HG03139 (cell line): ENCODE measurements around the gene UBE2D1.

Experiments
- ATAC-seq: cut with Tn5 transposase; IDR thresholded peaks from one replicate; pipeline ENCODE4 v1.9.1; 2021; ENCODE audit not compliant: unreplicated experiment

Gene UBE2D1

GRCh38 chr10:58336242-58336641 is 1.4 kb downstream of the UBE2D1 start:
- no peak for ATAC-seq

- no peak for ATAC-seq
These were observed 6.6 kb downstream of the UBE2D1 start for GRCh38 chr10:58341422-58341821.

DNA sequence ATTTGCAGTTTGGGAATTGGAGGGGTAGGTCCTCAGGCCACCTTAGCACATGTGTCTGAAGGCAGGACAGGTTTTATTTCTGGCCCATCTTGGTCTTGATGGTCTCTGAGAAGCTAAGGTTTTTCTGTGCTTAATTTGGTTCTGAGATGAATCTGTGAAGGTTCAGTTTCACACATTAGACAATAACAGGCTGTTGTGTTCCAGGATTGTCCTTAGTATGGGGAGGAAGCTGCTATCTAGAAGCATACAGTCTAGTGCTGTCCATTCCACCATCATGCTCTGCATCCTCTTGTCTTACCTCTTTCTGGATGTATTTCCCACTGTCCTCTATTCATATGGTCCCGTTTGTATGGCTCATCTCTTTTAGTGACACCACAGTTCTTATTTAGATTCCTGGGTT is 7.1 kb downstream of the UBE2D1 start:
- no peak for ATAC-seq

GRCh38 chr10:58347967-58348366 is 13.2 kb downstream of the UBE2D1 start:
- ATAC-seq, result no peak

DNA sequence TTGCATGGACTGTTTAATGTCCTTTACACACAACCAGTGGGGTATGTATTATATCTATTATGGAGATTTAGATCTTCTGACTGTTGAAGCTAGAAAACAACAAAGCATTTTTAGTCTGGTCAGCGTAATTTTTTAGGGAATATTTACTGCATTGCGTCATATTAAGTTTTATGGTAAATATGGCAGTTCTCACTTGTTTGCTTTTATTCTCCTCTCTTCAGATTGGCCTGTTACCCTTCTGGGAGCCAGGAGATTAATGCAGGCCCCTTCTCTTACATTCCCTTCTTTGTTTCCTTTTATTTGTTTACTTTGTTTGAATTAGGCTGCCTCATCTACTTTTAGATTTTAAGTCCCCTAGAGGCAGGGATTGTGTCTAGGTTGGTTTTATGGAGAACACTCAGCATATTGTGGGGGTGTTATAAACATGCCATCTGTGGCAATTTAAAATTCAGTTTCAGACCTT is 13.8 kb downstream of the UBE2D1 start:
- no peak for ATAC-seq

DNA sequence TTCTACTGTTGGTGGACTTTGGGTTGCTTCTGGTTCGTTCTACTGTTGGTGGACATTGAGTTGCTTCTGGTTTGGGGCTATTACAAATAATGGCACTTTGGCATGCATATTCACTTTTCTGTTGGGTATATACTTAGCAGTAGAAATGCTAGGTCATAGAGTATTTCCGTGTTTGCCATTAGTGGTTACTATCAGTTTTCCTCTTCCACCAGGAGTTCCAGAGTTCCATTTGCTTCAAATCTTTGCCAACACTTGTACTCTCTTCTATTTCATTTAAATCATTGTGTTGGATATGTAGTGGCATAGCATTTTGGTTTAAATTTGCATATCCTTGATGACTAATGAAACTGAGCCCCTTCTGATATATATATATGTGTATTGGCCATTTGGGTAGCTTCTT is 15.2 kb downstream of the UBE2D1 start:
- ATAC-seq, result no peak

- no peak for ATAC-seq
These were observed 16.0 kb downstream of the UBE2D1 start for GRCh38 chr10:58350619-58351323.

DNA sequence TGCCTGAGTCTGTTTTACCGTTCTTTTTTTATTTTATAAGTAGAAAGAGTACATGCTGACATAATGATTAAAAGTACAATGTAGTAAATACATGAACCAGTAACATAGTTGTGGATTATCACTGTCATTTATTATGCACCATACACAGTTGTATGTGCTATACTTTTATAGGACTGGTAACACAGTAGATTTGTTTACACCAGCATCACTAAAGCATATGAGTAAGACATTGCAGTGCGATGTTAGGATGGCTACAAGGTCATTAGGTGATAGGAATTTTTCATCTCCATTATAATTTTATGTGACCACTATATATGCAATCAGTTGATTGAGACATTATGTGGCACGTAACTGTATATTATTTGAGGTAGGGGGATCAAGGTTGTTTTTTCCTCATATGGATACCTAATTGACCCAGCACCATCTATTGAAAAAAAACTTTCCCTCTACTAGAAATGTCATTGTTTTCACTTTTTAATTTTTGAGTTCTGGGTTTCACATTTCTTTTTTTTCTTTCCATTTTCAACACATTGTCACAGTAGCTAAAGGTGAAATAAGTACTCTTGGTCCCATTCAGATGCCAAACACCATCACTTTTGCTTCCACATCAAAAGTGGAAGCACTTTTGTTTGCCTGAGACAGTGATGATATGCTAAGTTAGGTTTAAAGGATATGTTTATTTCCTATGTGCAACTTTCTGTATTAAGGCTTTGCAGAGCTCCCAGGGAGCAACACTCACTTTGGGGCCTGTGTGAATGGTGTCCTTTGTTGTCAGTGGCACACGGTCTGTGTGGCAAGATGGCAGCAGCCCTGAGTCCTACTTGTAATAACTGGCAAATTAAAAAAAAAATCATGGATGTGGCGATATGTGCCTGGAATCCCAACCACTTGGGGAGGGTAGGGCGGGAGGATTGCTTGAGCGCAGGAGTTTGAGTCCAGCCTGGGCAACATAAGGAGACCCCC is 17.1 kb downstream of the UBE2D1 start:
- no peak for ATAC-seq

- ATAC-seq, result no peak
These were observed 18.3 kb downstream of the UBE2D1 start for GRCh38 chr10:58352956-58353610.

- no peak for ATAC-seq
These were observed 21.9 kb downstream of the UBE2D1 start for GRCh38 chr10:58356756-58357155.

- ATAC-seq, result no peak
These were observed 23.6 kb downstream of the UBE2D1 start for GRCh38 chr10:58358314-58358933.

GRCh38 chr10:58358947-58359346 is 24.1 kb downstream of the UBE2D1 start:
- no peak for ATAC-seq

DNA sequence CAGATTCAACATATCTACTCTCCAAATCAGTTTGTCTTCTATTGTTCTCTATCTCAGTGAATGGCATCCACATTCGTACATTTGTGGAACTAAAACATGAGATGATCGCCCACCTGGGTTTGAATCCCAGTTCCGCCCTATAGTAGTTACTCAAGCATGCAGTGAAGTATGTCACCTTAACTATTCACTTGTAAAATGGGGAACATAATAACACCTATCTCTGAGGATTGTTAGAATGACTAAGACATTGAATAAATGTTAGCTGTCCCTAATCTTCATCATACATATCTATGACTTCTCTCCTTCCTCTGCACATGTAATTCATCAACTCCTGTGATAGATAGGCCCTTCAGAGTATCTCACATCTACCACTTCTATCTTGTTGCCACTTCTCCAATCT is 24.7 kb downstream of the UBE2D1 start:
- no peak for ATAC-seq

GRCh38 chr10:58360412-58361004 is 25.7 kb downstream of the UBE2D1 start:
- ATAC-seq, result no peak

DNA sequence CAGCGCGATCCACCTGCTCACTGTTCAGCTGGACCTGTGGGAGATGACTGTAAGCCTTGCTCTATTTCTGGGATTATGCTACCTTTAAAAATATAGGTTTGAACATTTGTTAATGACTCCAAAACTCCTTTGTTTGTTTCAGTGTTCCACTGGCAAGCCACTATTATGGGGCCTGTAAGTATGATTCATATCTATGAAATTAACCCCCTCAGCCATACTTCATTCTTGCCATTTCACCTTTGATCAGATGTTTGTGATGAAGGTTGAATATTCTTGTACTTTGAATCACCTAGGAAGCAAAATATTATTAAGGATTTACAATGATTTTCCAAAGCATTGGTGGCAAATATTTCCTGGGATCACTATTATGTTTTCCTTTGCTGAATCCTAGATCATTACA is 26.5 kb downstream of the UBE2D1 start:
- no peak for ATAC-seq

DNA sequence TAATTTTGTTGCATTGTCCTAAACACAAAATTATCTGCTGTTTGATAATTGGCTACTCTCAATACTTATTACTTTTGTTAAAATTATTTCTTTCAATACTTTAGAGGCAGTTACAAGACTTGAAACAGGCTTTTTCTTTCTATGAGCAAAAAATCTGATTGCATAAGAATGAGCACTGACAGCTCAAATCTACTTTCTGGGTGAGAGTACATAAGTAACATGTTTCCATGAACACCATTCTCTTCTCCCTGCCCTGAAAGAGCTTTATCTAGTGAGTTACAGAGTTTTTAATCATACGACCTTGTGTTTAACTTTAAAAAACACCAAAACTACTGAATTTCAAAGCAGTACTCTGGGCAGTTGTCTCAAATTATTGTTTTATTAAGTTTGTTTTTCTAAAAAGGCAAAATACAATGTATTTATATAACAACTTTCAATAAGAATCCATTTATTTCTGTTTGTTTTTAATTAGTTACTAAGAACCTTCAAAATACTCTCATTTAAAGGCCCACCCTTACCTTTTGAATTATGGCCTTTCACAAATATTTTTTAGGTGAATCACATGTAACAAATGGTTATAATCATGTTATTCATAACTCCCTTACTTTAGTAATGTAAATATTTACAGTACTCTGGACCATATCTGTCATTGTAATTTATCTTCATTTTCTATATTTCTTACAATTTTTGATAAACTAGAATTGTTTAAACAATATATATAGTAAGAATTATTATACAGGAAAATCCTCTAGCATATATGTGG is 27.4 kb downstream of the UBE2D1 start:
- ATAC-seq, result no peak

- no peak for ATAC-seq
These were observed 32.3 kb downstream of the UBE2D1 start for GRCh38 chr10:58367069-58367468.

GRCh38 chr10:58371473-58371872 is 36.7 kb downstream of the UBE2D1 start:
- no peak for ATAC-seq

DNA sequence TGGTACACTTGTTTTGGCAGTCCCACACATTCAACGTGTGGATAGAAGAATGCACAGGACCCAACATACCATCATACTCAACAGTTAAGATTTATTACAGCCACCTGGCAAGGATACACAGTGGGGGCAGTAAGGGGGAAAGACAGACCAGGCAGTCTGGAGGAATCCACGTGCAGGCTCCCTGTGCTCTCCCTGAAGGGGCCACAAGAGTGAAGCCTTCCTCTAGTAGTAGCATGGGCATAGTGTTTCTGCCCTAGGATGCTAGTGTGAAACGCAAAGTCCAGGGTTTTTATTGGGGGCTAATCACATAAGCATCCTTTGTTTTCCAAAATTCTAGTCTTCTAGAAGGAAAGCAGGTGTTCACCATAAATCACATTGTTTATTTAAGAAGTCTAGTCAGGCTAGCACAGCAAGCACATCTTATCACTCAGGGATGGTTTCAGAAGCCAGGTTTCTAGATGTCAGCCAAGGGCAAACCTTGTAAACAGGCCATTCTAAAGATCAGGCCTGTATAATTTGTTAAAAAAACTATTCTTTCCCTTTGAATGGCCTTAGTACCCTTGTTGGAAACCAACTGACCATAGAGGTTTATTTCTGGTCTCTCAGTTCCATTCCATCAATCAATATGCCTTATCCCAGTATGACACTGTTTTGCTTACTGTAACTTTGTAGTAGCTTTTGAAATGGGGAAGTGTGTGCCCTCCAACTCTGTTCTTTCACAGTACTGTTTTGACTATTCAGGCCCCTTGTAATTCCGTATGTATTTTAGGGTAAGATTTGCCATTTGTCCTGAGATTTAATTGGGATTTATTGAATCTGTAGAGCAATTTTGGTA is 38.0 kb downstream of the UBE2D1 start:
- no peak for ATAC-seq
